ENCODE measurements around the gene SLC39A11.

Gene SLC39A11

GRCh38 chr17:72665852-72666851 lies 426.3 kb downstream of the SLC39A11 start:
- TF ChIP-seq, protein P1, sequence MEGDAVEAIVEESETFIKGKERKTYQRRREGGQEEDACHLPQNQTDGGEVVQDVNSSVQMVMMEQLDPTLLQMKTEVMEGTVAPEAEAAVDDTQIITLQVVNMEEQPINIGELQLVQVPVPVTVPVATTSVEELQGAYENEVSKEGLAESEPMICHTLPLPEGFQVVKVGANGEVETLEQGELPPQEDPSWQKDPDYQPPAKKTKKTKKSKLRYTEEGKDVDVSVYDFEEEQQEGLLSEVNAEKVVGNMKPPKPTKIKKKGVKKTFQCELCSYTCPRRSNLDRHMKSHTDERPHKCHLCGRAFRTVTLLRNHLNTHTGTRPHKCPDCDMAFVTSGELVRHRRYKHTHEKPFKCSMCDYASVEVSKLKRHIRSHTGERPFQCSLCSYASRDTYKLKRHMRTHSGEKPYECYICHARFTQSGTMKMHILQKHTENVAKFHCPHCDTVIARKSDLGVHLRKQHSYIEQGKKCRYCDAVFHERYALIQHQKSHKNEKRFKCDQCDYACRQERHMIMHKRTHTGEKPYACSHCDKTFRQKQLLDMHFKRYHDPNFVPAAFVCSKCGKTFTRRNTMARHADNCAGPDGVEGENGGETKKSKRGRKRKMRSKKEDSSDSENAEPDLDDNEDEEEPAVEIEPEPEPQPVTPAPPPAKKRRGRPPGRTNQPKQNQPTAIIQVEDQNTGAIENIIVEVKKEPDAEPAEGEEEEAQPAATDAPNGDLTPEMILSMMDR (IDR thresholded peaks at IDR 0.05; ENCODE audit: insufficient read depth, low read length, poor library complexity, severe bottlenecking), result no peak
- Histone ChIP-seq H3K36me3 (ENCODE audit: control insufficient read depth, insufficient read depth, low read length) (no peaks in the 10 kb centered on the region; the same call in 1 of the 2 replicates), H3K27me3 (replicated peaks; ENCODE audit: control insufficient read depth, insufficient read depth, low read length) (no peaks in the 10 kb centered on the region), H3K4me3 (replicated peaks; ENCODE audit: low read depth, low read length) (no peak overlapping the region)
- DNase-seq (ENCODE audit: extremely low read depth, insufficient read length), result no peak

- Histone ChIP-seq H3K4me3 (replicated peaks; ENCODE audit: low read depth, low read length) (no peak overlapping the region), H3K36me3 (ENCODE audit: control insufficient read depth, insufficient read depth, low read length) (no peaks in the 10 kb centered on the region; the same call in 1 of the 2 replicates), H3K27me3 (replicated peaks; ENCODE audit: control insufficient read depth, insufficient read depth, low read length) (no peaks in the 10 kb centered on the region)
- TF ChIP-seq, protein P1 (IDR thresholded peaks at IDR 0.05; ENCODE audit: insufficient read depth, low read length, poor library complexity, severe bottlenecking), result no peak
- DNase-seq (ENCODE audit: extremely low read depth, insufficient read length), result no peak
Observed at GRCh38 chr17:72662827-72663190, 429.7 kb downstream of the SLC39A11 start.

DNA sequence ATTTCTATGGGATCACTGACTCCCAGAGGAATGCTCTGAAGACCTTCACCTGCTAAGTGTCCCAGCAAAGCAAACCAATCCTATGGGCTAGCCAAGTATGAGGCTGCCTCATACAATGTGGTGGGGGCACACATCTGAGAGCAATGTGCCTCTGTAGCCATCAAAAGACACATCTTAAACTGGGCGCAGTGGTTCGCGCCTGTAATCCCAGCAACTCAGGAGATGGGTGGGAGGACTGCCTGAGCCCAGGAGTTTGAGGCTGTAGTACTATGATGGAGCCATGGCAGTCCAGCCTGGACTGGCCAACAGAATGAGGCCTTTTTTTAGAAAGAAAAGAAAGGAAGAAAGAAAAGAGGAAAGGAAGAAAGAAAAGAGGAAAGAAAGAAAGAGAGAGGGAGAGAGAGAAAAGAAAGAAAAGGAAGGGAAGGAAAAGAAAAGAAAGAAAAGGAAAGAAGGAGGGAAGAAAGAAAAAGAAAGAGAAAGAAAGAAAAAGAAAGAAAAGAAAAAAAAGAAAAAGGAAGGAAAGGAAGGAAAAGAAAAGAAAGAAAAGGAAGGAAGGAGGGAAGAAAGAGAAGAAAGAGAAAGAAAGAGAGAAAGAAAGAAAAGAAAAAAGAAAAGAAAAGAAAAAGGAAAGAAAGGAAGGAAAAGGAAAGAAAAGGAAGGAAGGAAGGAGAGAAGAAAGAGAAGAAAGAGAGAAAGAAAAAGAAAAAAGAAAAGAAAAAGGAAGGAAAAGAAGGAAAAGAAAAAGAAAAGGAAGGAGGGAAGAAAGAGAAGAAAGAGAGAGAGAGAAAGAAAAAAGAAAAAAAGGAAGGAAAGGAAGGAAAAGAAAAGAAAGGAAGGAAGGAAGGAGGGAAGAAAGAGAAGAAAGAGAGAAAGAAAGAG lies 430.3 kb downstream of the SLC39A11 start:
- Histone ChIP-seq H3K4me3 (replicated peaks; ENCODE audit: low read depth, low read length) (no peak overlapping the region), H3K36me3 (ENCODE audit: control insufficient read depth, insufficient read depth, low read length) (no peaks in the 10 kb centered on the region; the same call in 1 of the 2 replicates), H3K27me3 (replicated peaks; ENCODE audit: control insufficient read depth, insufficient read depth, low read length) (no peaks in the 10 kb centered on the region)
- TF ChIP-seq, protein P1 (IDR thresholded peaks at IDR 0.05; ENCODE audit: insufficient read depth, low read length, poor library complexity, severe bottlenecking), result no peak
- no peak for DNase-seq (ENCODE audit: extremely low read depth, insufficient read length)

GRCh38 chr17:72661116-72661944 lies 431.2 kb downstream of the SLC39A11 start:
- H3K4me3 ChIP-seq (replicated peaks; ENCODE audit: low read depth, low read length), result no peak overlapping the region
- TF ChIP-seq, protein P1 (IDR thresholded peaks at IDR 0.05; ENCODE audit: insufficient read depth, low read length, poor library complexity, severe bottlenecking), result peak; percentile 27
- no peak for DNase-seq (ENCODE audit: extremely low read depth, insufficient read length)
- no peaks in the 10 kb centered on the region for H3K27me3 ChIP-seq (replicated peaks; ENCODE audit: control insufficient read depth, insufficient read depth, low read length)
- H3K36me3 ChIP-seq (ENCODE audit: control insufficient read depth, insufficient read depth, low read length), result no peaks in the 10 kb centered on the region; the same call in 1 of the 2 replicates
